ENCODE measurements around the gene GAMT.

The GAMT gene

GRCh38 chr19:1383312-1384084 is 17.8 kb downstream of the GAMT start, which contains the start of gene NDUFS7:
TSS of gene NDUFS7 (plus strand) at chr19:1383907. CDS start at chr19:1383927, 20 bp downstream.
- DNase-seq: peak; percentile 15

- no peak for DNase-seq
Measured at GRCh38 chr19:1383017-1383311, 18.4 kb downstream of the GAMT start.

- DNase-seq: no peak
Measured at GRCh38 chr19:1382250-1382649, 19.1 kb downstream of the GAMT start.

- no peak for DNase-seq
Measured at GRCh38 chr19:1379961-1380489, 21.3 kb downstream of the GAMT start.

GRCh38 chr19:1379126-1379905 is 22.0 kb downstream of the GAMT start:
- no peak for DNase-seq

GRCh38 chr19:1377965-1378785 is 23.2 kb downstream of the GAMT start:
- DNase-seq: no peak

- DNase-seq: no peak
Measured at GRCh38 chr19:1377176-1377964, 24.0 kb downstream of the GAMT start.

- no peak for DNase-seq
Measured at GRCh38 chr19:1376415-1376805, 24.9 kb downstream of the GAMT start.

GRCh38 chr19:1374250-1374577 is 27.1 kb downstream of the GAMT start:
- no peak for DNase-seq

GRCh38 chr19:1373534-1374249 is 27.6 kb downstream of the GAMT start:
- no peak for DNase-seq

- DNase-seq: no peak
Measured at GRCh38 chr19:1373042-1373533, 28.3 kb downstream of the GAMT start.

GRCh38 chr19:1370579-1371361 is 30.6 kb downstream of the GAMT start:
- DNase-seq: no peak

- no peak for DNase-seq
Measured at GRCh38 chr19:1369214-1369805, 32.0 kb downstream of the GAMT start.

GRCh38 chr19:1366899-1367870 is 34.2 kb downstream of the GAMT start:
- DNase-seq: no peak

- DNase-seq: no peak
Measured at GRCh38 chr19:1366296-1366695, 35.0 kb downstream of the GAMT start.

GRCh38 chr19:1365319-1366269 is 35.7 kb downstream of the GAMT start:
- no peak for DNase-seq

- no peak for DNase-seq
Measured at GRCh38 chr19:1364070-1364704, 37.2 kb downstream of the GAMT start.
